G401.6 (cell line): ENCODE data around the gene CD22.
"Not testable (repeated sequence)": the region's sequence is repeated elsewhere in the genome, so short reads cannot be mapped to it uniquely, and the experiment has no call there.

Source experiments
- FAIRE-seq: peaks from 2 replicates; lab custom pipeline; 2012; peaks lifted over from hg19 to GRCh38; lab: Jason Lieb, UNC

The CD22 gene

DNA sequence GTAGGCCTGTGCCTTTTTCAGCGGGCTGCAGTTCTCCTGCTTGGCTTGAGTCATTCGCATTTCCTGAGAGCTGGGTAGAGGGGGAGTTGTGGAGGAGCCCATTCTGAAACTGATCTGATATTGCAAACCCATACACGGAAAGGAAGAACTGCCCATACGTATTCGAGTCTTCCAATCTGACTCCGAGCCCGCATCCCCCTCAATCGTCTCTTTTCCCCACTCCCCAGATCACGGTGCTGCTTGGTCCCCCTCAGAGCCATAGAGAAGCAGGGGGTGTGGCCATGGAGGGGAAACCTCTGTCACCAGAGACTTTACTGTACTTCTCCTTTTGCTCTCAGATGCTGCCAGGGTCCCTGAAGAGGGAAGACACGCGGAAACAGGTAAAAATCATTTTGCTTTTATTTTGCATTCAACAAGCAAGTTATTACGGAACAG is at the start of gene CD22:
TSS of gene CD22 (plus strand) at position 337 of the 435 bp plus-strand sequence. CDS start 2,854 bp downstream, outside the sequence.
- no peak for FAIRE-seq

DNA sequence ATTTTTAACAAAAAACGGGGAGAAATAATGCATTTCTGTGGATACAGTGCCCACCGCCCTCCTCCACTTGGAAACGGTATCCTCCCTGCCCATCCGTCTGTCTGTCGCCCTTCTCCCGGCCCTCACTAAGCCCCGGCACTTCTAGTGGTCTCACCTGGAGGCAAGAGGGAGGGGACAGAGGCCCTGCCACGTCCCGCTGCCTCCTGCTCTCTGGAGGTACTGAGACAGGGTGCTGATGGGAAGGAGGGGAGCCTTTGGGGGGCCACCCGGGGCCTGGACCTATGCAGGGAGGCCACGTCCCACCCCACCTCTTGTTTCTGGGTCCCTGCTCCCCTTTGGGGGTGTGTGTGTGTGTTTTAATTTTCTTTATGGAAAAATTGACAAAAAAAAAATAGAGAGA is 49.6 kb upstream of the CD22 start:
- no peak for FAIRE-seq

DNA sequence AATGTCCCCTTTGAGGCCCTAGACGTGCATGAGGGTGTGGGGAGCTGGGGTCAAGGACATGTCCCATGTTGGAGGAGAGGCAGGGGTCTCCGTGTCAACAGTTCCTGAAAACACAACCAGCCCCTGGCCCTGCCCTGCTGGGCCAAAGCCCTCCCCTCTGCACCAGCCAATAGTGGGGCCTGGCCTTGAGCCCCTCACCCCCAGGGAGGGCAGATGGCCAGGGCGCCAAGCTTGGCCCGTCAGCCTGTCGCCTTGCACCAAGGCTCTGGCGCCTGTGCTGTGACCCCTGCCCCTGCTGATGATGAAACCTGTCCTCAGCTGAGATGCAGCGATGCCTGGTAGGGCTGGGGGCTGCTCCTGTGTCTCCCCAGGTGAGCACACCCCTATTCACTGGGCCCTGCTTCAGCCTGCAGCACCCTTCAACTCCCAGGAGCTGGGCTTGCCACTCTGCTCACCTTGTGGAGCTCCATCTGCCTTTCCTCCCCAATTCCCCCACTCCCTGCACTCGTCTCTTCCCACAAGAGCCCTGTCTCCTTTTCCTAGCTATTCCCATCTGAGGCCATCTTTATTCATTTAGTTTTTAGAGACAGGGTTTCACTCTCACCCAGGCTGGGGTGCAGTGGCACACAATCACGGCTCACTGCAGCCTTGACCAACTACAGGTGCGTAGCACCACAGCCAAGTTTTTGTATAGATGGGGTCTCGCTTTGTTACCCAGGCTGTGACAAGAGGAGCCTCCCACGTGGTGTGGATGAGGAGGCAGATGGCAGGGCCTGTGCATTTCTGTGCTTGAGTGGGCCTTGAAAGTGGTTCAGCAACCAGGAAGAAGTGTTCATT is 48.8 kb upstream of the CD22 start:
- no peak for FAIRE-seq

DNA sequence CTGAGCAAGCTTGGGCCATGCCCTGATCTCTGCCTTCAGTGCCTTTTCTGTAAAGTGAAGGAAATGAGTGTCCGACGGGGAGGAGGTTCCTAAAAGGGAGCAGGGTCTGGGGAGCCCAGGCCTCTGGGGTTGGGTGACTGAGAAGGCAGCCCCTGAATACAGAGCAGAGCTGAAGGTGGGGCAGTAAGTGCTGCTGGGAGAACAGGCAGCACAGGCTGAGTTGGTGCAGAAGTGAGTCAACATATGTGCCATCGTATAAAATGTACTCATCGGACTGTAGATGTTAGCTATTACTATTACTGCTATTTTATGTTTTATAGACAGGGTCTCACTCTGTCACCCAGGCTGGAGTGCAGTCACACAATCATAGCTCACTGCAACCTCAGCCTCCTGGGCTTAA is 47.7 kb upstream of the CD22 start:
- no peak for FAIRE-seq

DNA sequence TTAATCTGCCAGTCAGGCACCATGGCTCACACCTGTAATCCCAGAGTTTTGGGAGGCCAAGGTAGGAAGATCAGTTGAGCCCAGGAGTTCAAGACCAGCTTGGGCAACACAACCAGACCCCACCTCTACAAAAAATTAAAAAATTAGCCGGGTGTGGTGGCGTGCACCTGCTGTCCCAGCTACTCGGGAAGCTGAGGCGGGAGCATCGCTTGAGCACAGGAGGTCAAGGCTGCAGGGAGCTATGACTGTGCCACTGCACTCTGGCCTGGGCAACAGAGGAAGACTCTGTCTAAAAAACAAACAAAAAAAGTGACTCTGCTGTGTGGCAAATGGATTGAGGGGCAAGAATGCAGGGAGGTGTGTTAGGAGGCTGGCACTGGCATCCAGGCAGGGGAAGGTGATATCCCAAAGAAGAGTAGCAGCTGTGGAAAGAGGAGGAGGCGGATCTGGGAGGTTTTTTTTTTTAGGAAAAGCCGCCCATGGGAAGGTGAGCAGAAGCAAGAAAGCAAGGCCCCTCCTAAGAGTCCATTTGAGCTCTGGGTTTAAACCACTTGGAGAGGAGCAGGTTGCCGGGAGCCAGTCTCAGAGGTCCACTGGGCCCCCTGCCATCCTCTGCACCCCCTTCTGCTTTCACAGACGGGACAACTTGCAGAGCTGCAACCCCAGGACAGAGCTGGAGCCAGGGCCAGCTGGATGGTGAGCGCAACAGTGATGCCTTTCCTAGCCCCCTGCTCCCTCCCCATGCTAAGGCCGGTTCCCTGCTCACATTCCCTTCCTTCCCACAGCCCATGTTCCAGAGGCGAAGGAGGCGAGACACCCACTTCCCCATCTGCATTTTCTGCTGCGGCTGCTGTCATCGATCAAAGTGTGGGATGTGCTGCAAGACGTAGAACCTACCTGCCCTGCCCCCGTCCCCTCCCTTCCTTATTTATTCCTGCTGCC is 44.6 kb upstream of the CD22 start:
- no peak for FAIRE-seq

DNA sequence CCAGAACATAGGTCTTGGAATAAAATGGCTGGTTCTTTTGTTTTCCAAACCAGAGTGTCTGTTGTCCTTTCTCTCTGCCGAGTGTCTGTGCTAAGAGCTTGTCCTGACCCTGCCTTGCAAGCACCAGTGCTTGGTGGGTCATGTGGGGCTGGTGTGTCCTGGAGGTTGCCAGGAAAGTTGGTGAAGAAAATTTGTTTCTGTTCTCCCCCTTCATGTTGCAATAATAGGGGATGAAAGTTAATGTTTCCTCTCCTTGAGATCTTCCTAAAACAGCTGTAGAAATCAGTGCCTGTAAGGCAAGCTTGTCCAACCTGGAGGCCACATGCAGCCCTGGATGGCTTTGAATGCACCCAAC is 43.9 kb upstream of the CD22 start:
- no peak for FAIRE-seq

DNA sequence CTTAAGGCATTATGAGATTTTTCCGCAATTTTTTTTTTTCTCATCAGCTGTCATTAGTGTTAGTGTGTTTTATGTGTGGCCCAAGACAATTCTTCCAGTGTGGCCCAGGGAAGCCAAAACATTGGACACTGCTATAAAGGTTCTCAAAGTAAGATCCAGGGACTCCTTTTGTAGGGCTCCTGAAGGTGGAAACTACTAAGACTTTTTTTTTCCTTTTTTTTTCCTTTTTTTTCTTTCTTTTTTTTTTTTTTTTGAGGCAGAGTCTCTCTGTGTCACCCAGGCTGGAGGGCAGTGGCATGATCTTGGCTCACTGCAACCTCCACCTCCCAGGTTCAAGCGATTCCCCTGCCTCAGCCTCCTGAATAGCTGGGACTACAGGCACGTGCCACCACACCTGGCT is 43.5 kb upstream of the CD22 start:
- FAIRE-seq: not testable (repeated sequence)

DNA sequence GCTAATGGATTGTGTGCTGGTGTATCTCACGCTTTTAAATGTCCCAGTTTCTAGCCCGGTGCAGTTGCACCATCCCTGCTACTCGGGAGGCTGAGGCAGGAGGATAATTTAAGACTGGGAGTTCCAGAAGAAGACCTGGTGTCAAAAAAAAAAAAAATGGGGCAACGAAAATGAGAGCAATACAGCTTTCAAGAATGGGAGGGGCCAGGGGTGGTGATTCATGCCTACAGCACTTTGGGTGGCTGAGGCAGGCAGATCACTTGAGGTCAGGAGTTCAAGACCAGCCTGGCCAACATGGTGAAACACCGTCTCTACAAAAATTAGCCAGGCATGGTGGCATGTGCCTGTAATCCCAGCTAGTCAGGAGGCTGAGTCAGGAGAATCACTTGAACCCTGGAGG is 42.9 kb upstream of the CD22 start:
- FAIRE-seq: not testable (repeated sequence)

DNA sequence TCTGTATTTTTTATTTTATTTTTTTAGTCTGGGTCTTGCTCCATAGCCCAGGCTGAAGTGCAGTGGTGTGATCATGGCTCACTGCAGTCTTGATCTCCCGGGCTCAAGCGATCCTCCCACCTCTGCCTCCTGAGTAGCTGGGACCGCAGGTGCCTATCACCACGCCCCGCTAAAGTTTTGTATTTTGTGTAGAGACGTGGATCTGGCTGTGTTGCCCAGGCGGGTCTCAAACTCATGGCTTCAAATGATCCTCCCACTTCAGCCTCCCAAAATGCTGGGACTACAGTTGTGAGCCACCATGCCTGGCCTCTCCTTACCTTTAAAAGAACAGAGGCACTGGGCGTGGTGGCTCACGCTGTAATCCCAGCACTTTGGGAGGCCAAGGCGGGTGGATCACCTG is 41.3 kb upstream of the CD22 start:
- no peak for FAIRE-seq

DNA sequence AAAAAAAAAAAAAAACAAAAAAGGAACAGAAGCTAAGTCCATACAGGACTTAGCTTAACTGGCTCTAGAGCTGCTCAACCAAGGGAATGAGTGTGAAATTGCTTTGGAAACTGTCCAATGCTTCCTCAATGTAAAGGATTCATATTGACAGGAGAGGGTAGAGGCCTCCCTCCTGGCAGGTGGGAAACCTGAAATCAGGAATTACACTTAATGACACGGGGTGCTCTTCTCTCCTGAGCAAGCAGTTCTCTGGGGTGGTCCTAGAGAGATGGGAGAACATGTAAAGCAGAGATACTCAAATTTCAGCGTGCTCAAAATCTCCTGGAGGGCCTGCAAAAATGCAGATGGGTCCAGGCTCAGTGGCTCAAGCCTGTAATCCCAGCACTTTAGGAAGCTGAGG is 40.7 kb upstream of the CD22 start:
- FAIRE-seq: no peak

DNA sequence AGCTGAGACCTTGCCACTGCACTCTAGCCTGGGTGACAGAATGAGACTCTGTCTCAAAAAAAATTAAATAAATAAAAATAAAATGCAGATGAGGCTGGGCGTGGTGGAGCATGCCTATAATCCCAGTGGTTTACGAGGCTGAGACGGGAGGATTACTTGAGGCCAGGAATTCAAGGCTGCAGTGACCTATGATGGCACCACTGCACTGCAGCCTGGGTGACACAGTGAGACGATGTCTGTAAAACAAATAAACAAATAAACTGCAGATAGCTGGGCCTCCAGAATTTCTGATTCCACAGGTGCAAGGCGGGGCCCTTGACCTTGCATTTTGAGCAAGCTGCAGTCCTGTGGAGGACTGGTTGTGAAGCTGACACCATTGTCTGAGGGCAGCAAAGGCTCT is 40.1 kb upstream of the CD22 start:
- FAIRE-seq: no peak

DNA sequence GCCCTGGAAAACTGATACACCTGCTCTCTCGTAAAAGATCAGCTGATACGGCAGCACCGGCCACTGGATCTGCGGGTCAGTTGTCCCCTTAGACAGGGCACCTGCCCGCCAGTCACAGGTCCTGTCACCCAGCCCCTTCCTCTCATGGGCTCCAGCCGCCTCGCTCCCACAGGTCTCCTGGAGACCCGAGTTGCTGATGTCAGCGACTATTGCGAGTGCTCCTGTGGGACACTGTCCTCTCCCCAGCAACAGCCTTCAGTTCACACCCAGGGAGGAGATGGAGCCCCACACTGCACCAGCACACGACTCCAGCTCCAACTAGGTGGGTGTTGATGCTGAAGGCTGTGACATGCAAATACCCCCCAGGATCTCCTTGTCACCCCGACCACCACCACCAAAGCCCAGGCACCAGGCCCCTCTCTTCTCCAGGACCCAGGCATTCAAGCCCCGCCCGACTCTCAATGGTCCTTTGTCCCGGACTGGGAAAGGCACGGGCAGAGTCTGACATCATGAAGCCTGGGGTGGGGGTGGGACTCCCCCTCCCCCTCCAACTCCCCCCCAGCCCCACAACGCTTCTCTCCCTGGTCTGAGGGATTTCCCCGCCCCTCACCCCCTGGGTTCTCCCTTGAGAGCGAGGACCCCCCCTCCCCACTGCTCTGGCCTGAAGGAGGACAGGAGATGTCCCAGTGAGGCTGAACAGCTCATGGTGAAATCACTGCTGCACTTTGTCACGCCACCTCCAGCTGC is 38.4 kb upstream of the CD22 start:
- FAIRE-seq: no peak

DNA sequence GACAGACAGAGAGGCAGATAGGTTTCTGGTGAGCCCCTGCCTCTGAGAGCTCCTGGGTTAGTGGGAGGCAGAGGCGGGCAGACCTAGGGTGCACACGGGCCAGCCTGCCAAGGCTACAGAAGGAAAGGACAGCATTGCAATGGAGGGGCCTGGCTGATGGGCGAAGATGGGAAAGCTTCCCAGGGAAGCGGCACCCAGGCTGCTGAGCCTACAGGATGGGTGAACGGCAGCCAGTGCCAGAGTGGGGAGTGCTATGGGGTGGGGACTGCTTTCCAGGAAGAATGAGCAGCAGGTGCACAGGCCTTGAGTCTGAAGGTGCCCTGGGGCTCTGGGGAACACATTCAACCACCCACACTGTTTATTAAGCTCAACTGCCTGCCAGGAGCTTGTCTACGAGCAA is 37.7 kb upstream of the CD22 start:
- FAIRE-seq: no peak

DNA sequence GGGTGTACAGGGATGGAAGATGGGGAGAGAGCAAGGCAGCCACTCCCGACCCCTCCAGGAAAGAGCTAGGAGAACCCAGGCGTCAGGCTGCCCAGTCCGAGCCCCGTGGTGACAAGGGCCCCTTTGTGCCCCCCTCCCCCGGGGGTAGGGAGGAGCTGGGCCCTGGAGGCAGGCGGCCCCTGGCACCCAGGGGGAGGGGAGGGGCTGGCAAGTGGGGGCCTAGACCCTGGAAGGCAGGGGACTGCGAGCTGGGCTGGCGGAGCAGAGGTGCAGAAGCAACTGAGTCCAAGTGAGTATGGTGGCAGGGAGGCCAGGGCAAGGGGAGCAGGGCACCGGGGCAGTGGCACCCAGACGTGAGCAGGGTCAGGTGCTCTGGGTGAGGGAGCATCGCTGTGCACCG is 37.1 kb upstream of the CD22 start, which contains the start of gene MAG:
TSS of gene MAG (plus strand) at position 246 of the 400 bp plus-strand sequence. CDS start 3,248 bp downstream, outside the sequence.
- no peak for FAIRE-seq

DNA sequence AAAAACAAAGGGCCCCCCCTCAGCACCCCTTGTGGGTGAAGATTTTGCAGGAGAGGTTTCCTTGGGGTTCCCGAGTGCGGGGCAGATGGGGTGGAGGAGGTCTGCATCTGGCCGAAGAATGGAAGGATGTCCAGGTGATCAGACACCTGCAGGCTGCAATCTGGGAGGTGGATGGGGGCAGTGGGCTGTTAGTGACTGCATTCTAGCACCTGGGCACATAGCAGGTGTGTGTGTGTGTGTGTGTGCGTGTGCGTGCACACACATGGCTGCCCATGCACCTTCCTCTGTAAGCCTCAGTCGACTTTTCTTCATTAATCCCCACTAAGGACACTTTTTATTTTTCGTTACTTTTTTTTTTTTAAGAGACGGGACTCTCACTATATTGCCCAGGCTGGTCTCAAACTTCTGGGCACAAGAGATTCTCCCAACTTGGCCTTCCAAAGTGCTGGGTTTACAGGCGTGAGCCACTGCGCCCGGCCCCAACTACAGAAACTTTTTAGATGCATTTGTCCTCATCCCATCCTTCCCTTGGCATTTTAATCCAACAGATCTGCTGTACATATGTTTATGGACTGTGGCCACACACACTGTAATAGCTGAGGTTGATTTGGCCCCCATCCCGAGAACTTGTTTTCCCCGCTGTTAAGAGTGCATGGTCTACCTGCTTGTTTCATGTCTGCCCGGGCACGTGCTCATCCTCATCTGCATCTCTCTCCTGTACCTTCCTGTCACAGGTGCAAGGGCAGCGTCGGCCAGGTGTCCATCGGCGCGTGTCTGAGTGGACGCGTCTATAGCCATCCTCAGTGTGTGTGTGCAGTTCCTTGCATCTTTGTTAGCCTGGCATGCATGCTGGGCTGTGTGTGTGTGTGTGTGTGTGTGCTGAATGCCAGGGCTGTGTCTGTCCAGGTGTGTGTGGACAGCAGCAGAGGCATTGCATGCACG is 36.3 kb upstream of the CD22 start:
- no peak for FAIRE-seq

DNA sequence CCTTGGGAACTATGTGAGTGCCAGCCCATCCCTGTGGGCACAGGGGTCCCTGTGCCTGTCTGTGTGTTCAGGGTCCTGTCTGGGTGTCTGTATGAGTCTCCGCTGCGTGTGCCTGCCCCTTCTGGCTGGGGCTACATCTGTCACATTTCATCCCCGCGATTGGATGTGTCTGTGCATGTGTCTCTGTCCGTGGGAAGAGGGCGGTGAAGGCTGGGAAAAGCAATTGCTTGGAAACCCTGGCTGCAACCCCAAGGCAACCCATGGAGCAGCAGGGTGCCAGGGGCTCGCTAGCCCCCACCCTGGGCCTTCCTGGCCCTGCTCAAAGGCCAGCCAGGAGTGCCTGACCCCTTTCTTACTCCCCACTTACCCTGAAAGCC is 35.6 kb upstream of the CD22 start:
- no peak for FAIRE-seq

DNA sequence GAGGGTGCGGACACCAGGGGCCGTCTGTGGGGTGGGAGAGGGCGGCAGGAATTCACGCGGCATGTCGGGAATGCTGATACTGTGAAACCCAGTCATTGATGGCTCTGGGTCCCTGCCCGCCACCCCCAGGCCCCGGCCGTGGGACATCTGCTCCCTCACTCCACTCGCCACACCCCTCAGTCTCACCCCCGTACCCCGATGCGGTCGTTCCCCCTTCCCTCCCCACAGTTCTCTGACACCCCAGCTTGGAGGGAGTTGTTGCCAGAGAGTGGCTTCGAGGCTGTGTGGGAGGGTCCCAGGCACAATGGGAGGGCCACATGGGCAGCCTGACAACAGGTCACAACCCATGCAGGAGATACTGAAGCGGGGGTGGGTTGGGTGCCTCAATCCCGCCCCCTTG is 35.2 kb upstream of the CD22 start:
- no peak for FAIRE-seq

DNA sequence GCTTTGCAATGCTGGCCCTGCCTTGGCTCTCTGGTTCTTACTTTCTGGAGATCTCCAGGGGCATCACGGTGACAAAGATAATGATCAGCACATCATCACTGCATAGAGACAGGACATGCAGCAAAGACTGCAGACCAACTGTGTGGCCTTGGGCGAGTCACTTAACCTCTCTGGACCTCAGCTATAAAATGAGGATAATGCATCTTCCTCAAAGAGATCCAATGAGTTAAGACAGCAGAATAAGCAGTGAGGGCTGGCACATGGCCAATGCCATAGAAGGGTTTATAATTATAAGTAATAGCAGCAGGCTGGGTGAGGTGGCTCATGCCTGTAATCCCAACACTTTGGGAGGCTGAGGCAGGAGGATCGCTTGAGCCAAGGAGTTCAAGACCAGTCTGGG is 34.7 kb upstream of the CD22 start:
- FAIRE-seq: no peak

DNA sequence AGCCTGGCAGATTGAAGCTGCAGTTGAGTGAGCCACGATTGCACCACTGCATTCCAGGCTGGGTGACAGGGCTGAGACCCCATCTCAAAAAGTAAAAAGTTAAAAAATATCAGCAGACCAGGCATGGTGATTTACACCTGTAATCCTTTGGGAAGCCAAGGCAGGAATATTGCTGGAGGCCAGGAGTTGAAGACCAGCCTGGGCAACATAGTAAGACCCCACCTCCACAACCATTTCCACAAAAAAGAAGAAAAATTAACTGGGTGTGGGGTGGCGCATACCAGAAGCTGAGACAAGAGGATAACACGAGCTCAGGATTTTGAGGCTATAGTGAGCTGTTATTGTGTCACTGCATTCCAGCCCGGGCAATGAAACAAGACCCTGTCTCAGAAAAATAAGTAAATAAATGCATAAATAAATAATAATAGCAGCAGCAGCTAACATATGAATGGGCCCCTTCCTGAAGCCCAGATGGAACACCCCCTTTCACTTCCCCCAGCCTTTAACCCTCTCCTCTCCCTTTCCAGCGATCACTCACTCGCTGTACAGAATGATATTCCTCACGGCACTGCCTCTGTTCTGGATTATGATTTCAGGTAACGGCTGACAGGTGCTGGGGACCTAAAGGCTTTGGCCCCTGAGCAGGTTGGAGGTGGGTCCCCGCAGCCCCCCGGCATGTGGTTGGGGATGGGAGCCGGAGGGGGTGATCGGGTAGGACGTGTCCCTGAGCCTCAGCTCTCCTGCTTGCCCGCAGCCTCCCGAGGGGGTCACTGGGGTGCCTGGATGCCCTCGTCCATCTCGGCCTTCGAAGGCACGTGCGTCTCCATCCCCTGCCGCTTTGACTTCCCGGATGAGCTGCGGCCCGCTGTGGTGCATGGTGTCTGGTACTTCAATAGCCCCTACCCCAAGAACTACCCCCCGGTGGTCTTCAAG is 33.9 kb upstream of the CD22 start:
- FAIRE-seq: no peak

DNA sequence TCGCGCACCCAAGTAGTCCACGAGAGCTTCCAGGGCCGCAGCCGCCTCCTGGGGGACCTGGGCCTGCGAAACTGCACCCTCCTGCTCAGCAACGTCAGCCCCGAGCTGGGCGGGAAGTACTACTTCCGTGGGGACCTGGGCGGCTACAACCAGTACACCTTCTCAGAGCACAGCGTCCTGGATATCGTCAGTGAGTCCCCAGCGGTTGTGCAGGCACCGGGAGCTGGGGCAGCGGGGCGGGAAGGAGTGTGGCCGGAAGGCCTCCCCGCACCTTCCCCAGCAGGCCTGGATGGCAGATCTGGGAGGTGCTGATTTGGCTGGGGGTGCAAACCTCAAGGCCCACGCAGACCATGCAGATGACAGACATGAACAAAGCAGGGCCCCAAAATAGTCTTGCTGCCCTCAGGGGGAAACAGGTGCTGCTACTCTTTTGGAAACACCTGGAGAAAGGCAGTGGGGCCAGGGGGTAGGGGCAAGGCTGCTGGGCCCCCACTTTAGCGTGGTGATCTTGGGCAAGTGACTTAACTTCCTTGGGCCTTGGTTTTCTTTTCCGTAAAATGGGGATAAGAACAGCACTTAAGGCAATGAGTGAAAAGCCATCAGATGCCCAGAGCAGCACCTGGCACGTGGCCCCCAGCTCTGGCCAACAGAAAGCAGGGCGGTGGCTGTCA is 33.1 kb upstream of the CD22 start:
- FAIRE-seq: no peak
